ENCODE results near the gene SH2B2. TPM values are rescaled to one million over a fixed set of nuclear protein-coding genes. Genes with fewer than 3 reads are reported as not detected.

SH2B2 gene
- total RNA-seq, result 1.8 and 4.3 TPM in 2 replicates

DNA sequence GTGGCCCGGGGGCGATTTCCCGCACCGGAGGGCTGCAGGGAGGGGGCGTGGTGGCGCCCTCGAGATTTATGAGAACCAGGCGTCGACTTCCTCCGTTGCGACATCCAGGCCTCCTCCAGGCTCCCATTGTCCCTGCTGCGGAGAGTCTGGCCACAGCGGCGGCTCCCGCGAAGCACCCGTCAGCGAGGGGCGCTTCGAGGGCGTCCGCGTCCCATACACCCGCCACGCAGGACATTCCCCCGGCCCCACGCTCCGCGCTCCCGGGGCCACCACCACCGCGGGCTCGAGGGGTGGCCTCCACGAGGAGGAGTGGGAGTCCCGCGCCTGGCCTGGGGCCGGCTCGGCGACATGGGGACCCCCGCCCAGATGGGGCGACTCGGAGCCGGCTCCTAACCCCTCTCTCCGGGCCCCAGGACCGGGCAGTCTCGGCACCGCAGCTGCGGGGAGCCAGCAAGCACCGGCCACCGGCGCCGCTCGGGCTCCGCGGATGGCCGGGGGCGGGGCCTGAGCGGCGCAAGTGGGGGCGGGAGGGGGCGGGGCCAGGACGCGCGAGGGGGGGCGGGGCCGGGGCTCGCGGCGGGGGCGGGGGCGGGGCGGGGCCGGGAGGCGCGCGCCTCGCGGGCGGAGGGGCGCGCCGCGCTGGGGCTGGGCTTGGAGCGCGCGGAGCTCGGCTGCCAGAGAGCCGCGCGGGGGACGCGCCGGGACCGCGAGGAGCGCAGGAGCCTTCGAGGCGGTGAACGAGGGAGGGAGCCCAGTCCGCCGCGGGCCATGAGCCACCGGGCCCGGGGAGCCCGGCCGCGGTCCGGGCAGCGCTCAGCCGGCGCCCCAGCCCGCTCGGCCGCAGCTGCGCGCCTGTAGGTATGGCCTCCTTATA is at the start of gene SH2B2:
SH2B2 (plus strand) TSS at position 632 of the 874 bp plus-strand sequence. CDS start 13,683 bp downstream, outside the sequence.

DNA sequence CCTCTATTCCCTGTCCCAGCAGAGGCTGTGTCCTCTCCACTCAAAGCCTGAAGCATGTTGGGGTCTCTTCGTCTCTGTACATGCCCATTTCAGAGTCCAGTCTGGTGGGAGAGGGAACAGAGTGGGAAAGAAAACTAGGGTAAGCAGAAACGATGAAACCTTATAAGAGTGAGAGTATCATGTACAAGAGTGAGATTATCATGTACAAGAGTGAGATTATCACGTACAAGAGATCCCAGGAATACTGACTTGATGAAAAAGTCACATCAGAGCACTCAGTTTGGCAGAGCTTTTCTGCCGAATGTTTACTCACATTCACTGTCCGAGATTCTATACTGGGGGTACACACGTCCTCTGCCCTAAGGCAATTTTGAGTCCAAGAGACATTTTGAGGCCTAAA is 69.7 kb downstream of the SH2B2 start, which contains the start of gene SPDYE6:
SPDYE6 (minus strand) TSS at position 101 of the 400 bp plus-strand sequence. CDS start 421 bp downstream, outside the sequence.

Other genes with a start within 250 kb of the SH2B2 start
- not detected in 2 replicates for gene SPDYE6, start 69.6 kb downstream of the SH2B2 start, total RNA-seq
- 10.1 and 12.8 TPM in 2 replicates for gene PRKRIP1, start 109.5 kb downstream of the SH2B2 start, total RNA-seq
- gene ORAI2, start 146.7 kb downstream of the SH2B2 start, total RNA-seq, result 60.5 and 76.4 TPM in 2 replicates
- gene ALKBH4, start 178.0 kb downstream of the SH2B2 start, total RNA-seq, result 10.3 and 42.7 TPM in 2 replicates
- 12.4 and 20.9 TPM in 2 replicates for gene LRWD1, start 178.1 kb downstream of the SH2B2 start, total RNA-seq
- 10.3 and 14.4 TPM in 2 replicates for gene POLR2J, start 192.1 kb downstream of the SH2B2 start, total RNA-seq
- gene RASA4B, start 230.9 kb downstream of the SH2B2 start, total RNA-seq, result 3.2 and 5.8 TPM in 2 replicates